GM18868 (cell line): Measurements from ENCODE around the gene GRM1.

Source experiments
- ATAC-seq: cut with Tn5 transposase; IDR thresholded peaks from one replicate; pipeline ENCODE4 v1.9.1; 2021; ENCODE audit warnings: mild to moderate bottlenecking, moderate library complexity; ENCODE audit not compliant: unreplicated experiment

The GRM1 gene

DNA sequence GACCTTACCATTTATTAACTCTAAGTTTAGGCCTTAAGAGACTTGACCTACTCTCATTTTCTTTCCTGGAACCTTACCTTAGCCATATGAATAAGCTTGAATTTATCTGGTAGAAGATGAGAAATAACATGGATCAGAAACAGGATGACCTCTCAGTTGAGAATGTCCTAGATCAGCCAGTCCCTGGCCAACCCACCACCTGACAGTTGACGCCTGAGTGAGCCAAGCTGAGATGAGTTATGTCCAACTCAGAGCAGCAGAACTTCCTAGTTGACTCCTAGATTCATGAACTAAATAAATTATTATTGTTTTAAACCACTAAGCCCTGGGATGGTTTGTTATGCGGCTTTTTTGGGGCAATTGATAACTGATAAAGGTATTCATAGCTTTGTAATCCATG, 281.8 kb downstream of the GRM1 start:
- no peak for ATAC-seq

DNA sequence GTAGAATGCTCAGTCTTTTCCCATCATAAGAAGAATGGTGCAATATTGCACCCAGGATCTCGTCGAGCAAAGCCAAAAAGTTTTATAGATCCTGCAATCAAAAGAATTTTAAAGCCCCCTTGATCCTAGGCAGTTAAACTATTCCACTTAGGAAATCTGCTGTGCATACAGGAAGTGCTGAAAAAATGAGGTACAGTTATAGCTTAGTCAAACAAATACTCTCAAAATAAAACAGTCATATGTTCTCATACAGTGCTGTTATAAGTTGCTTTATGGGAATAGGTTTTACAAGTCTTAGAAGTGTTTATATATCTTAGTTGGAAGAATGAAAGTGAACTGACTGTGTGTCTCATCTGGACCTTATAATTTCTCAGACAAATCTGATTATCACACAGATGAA, 282.2 kb downstream of the GRM1 start:
- ATAC-seq, result no peak

DNA sequence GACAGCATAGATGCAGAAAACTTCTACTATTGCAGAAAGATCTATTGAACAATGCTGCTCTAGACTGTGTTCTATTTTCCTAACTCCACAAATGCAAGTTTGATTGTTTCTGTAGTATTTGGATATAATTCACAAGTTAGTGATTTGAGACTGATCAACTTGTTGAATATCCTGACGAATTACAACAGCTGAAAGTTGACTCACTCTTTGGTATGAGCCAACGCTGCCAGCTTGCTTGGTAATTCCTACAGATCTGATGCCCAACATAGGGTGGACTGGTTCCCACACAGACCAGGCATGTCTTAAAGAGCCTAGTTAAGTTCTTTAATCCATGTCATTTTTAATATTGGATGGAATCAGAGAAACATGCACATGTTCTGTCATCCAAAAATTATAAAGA, 283.7 kb downstream of the GRM1 start:
- ATAC-seq, result no peak

DNA sequence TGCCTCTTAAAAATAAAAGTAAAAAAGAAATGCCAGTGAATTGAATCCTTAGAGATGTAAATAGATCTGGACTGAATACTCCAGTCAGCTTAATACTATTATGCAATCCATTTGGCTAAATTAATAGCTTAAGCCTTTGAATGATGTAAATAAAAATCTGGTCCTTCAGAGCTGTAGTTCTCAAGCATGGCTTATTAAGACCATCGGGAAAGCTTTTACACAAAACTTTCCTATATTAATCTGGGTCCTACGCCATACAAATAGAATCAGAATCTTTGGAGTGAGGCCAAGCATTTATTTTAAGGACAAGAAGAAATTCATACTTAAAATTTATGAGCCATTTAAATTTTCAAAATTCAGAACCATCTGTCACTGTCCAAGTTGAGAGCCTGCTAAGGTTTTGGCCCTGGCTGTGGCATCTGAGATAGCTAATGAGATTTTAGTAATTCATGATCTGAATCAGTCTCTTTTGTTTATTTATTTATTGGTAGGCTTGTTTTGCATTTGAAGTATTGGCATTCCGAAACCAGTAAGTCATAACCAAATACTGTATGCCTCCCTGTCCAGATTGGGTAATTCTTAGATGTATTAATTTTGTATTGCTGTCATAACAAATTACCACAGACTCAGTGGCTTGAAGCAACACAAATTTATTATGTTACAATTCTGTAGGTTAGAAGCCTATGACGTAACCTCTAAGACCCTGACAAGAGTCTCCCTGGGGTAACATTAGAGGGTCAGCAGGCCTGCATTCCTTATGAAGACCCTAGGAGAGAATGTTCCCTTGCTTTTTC, 286.7 kb downstream of the GRM1 start:
- ATAC-seq, result no peak

GRCh38 chr6:146316175-146316495, 287.3 kb downstream of the GRM1 start:
- ATAC-seq, result no peak

DNA sequence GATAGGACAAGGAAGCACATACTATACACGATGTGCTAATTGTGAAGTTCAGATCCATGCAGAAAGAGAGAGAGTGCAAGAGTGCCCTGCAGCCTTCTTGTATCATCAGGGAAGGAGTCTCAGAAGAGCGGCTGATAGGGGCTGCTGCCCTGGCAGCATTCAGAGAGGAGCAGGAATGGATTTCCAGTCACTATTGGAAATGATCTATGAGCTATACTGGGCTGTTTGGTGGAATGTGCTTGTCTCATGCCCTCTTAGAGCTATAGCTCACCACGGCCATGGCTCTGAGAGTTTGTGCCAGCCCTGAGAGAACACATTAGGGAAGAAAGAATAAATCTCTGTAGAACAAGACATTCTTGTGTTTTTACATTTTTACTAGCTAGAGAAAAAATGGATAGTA, 302.2 kb downstream of the GRM1 start:
- no peak for ATAC-seq

DNA sequence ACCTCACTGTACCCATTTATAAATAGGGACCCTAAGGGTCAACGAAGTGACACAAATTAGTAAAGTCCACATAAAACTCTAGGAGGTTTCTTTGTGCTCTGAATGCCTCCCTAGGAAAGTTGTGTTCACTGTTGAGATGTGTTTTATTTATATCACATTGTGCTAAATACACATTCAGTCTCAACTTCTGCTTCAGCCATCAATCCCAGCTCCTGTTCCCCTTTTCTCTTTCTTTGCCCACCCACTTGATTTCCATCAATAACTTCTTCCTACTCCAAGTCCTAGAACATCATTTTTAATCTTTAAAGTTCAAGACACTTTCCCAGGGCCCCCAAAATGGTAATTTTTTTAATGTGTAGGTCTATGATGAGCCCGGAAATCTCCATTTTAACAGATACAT, 306.5 kb downstream of the GRM1 start:
- ATAC-seq, result no peak

DNA sequence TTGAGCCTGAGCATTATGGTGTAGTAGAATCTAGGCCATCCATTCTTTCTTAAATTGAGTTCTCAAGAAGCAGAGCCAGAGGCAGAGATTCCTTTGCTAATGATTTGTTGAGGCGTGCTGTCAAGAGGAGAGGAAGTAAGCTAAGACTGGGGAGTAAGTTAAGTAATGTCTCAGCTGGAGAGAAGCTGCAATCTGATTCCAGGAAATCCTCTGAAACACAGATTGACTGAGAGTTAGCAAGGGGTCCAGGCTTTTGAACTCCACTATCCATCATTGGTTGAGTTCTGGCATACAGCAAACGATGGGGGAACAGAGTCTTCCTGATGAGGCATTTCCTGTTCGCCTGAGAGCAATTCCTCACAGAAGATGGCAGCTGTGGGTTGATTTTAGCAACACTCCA, 307.3 kb downstream of the GRM1 start:
- ATAC-seq, result no peak

DNA sequence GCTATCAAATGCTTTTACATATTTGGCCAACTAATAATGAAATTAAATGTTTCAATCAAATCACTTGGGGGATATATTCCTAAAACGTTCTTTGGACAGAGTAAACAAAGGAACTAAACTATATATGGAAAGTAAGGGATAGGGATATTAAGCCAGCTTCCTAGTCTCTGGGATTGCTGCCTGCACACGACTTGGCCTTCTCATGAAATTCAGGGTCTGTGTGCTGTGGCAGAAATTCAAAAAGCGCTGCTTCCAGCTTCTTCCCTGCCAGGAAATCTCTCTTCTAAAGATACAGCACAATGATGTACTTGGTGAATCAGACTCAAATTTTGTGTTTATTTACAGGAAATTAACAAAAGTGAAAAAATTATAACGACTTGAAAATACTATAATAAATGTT, 308.5 kb downstream of the GRM1 start:
- no peak for ATAC-seq

DNA sequence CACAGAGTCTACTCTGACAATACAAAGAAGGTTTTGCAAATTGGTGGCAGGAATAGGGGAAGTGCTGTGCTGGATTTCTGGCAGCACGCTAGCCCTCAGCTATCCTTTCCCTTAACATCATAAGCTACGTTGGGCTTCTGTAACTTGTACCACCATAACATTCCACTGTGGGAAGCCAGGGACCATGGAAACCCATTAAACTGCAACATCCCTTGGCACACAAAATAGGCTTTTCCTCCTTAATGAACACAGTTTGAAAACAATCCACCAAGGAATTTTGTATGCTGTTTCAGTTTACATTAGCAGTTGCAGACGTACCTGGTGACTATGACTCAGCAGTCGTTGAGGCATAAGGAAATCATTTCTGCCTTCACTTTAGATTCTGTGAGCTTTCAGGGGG, 310.9 kb downstream of the GRM1 start:
- ATAC-seq, result no peak

- no peak for ATAC-seq
Measured at GRCh38 chr6:146341493-146342230, 312.8 kb downstream of the GRM1 start.

- no peak for ATAC-seq
Measured at GRCh38 chr6:146345598-146345997, 316.7 kb downstream of the GRM1 start.

DNA sequence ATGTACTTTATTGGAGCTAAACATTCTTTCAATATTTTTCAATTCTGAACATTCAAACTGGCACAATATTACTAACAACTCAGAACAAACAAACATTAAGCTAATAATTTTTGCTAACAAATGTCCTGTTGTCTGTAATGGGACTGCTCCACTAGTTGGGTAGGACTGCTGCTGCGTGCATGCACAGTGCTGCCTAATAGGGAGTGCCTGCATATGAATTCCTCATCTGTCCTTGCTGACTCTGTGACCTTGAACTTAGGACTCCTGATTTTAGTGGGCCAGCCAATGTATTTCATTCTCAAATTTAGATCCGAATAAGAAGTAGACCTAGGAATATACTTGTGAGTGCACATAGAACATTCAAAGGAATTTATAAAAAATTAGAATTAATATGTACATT, 318.2 kb downstream of the GRM1 start:
- no peak for ATAC-seq

GRCh38 chr6:146347690-146348089, 318.8 kb downstream of the GRM1 start:
- no peak for ATAC-seq

- ATAC-seq, result no peak
Measured at GRCh38 chr6:146351018-146351417, 322.2 kb downstream of the GRM1 start.

DNA sequence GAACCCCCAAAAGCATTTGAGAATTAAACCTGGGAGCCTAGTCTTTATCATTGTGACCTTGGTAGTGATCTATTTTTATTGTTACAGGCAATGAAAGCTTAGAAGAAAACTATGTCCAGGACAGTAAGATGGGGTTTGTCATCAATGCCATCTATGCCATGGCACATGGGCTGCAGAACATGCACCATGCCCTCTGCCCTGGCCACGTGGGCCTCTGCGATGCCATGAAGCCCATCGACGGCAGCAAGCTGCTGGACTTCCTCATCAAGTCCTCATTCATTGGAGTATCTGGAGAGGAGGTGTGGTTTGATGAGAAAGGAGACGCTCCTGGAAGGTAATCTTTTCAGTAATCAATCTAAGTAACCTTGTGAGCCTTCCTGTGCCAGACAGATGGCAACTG, 323.3 kb downstream of the GRM1 start:
- ATAC-seq, result no peak

- no peak for ATAC-seq
Measured at GRCh38 chr6:146354451-146354850, 325.6 kb downstream of the GRM1 start.

GRCh38 chr6:146355521-146356100, 326.7 kb downstream of the GRM1 start:
- no peak for ATAC-seq

- ATAC-seq, result peak; percentile 83
Measured at GRCh38 chr6:146357578-146358430, 328.9 kb downstream of the GRM1 start.

- no peak for ATAC-seq
Measured at GRCh38 chr6:146358431-146359046, 329.7 kb downstream of the GRM1 start.

DNA sequence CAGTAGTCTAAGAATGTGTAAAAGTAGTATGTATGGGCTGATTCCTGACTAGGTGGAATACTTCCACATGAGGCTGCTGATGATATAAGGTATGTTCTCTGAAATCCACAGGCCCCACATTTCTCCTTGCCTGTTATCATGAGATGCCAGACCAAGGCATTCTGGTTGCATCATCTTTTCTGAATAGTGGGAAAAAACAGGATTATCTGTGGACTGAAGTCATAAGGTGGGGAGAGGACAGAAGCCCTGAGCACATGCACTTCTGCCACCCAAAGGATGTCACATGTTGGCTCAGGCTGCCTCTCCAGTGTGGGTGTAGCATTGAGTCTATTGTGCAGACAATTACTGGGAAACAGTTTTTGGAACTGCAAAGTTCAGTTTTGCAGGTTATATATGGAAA, 330.3 kb downstream of the GRM1 start:
- no peak for ATAC-seq
